ENCODE measurements around the gene CHD9.
"Not testable (repeated sequence)": the region's sequence is repeated elsewhere in the genome, so short reads cannot be mapped to it uniquely, and the experiment has no call there.

DNA sequence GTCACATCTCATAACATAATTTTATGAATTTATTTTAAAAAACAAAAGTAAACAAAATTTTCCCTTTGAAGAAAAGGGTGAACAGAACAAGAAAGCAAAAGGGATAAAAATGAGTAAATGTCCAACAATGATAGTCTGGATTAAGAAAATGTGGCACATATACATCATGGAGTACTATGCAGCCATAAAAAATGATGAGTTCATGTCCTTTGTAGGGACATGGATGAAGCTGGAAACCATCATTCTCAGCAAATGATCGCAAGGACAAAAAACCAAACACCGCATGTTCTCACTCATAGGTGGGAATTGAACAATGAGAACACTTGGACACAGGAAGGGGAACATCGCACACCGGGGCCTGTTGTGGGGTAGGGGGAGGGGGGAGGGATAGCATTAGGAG is 3.5 kb upstream of the CHD9 start:
- TF ChIP-seq OSR1 (CRISPR knock-in tag; IDR thresholded peaks at IDR 0.05); PATZ1 (CRISPR knock-in tag; IDR thresholded peaks at IDR 0.05; ENCODE audit: borderline replicate concordance); ARNTL (CRISPR knock-in tag; IDR thresholded peaks at IDR 0.05; ENCODE audit: borderline replicate concordance, low read depth): not testable (repeated sequence)

Data from SK-N-SH treated with all-trans-retinoic acid at 6 μM for 48 hours (cell line).